ENCODE measurements around the gene TGFBR1.

Gene TGFBR1

GRCh38 chr9:99138424-99139284 lies 33.7 kb downstream of the TGFBR1 start:
- DNase-seq, result no peak

- DNase-seq, result no peak
Observed at GRCh38 chr9:99139868-99140267, 35.0 kb downstream of the TGFBR1 start.

GRCh38 chr9:99140685-99141314 lies 35.9 kb downstream of the TGFBR1 start:
- peak; percentile 16 for DNase-seq

GRCh38 chr9:99141849-99142248 lies 36.9 kb downstream of the TGFBR1 start:
- no peak for DNase-seq

GRCh38 chr9:99142275-99142674 lies 37.4 kb downstream of the TGFBR1 start:
- DNase-seq, result no peak

GRCh38 chr9:99143655-99144054 lies 38.7 kb downstream of the TGFBR1 start:
- no peak for DNase-seq

- DNase-seq, result no peak
Observed at GRCh38 chr9:99144966-99145365, 40.1 kb downstream of the TGFBR1 start.

- DNase-seq, result no peak
Observed at GRCh38 chr9:99146574-99146973, 41.7 kb downstream of the TGFBR1 start.

- DNase-seq, result no peak
Observed at GRCh38 chr9:99147177-99147576, 42.3 kb downstream of the TGFBR1 start.

GRCh38 chr9:99150451-99151171 lies 45.7 kb downstream of the TGFBR1 start:
- DNase-seq, result no peak

- DNase-seq, result no peak
Observed at GRCh38 chr9:99154356-99154755, 49.4 kb downstream of the TGFBR1 start.

GRCh38 chr9:99155736-99156135 lies 50.8 kb downstream of the TGFBR1 start:
- DNase-seq, result no peak

- no peak for DNase-seq
Observed at GRCh38 chr9:99158629-99159028, 53.7 kb downstream of the TGFBR1 start.

- no peak for DNase-seq
Observed at GRCh38 chr9:99160173-99160572, 55.3 kb downstream of the TGFBR1 start.

GRCh38 chr9:99162759-99163364 lies 57.9 kb downstream of the TGFBR1 start:
- DNase-seq, result peak; percentile 47

GRCh38 chr9:99166149-99166548 lies 61.2 kb downstream of the TGFBR1 start:
- no peak for DNase-seq

- DNase-seq, result no peak
Observed at GRCh38 chr9:99167119-99167518, 62.2 kb downstream of the TGFBR1 start.

GRCh38 chr9:99167694-99168093 lies 62.8 kb downstream of the TGFBR1 start:
- DNase-seq, result no peak

GRCh38 chr9:99169086-99169485 lies 64.2 kb downstream of the TGFBR1 start:
- no peak for DNase-seq

- DNase-seq, result no peak
Observed at GRCh38 chr9:99169982-99170761, 65.3 kb downstream of the TGFBR1 start.

GRCh38 chr9:99171225-99172123 lies 66.6 kb downstream of the TGFBR1 start:
- no peak for DNase-seq

All from kidney glomerular epithelial cell (primary cell).